22Rv1 (cell line): ENCODE data around the gene SUPT4H1.
"Not testable (repeated sequence)": the region's sequence is repeated elsewhere in the genome, so short reads cannot be mapped to it uniquely, and the experiment has no call there.

Experiments used
- CTCF ChIP-seq: fragments of 450-650 bp; IDR thresholded peaks from 2 replicates; pipeline ENCODE4 v1.5.1; 2017; ENCODE audit warnings: mild to moderate bottlenecking
- ZFX ChIP-seq: fragments of 450-650 bp; IDR thresholded peaks from 2 replicates; pipeline ENCODE4 v1.6.1; 2017; ENCODE audit warnings: antibody characterized with exemption, borderline replicate concordance

GRCh38 chr17:58341136-58341860, 10.7 kb downstream of the SUPT4H1 start:
- not testable (repeated sequence) for TF ChIP-seq CTCF, ZFX
